Natural killer cell treated with Interleukin-12 subunit alpha and Interleukin-12 subunit beta and Interleukin-15 and Interleukin-18, amount 100 ng/mL, for 72 hours (primary cell): Measurements from ENCODE around the gene TLK2. TPM values are rescaled to one million over a fixed set of nuclear protein-coding genes. Genes with fewer than 3 reads are reported as not detected.
A peak's percentile ranks its signal among the peaks of the same experiment; 100 is the strongest.
"Not testable (repeated sequence)": the region's sequence is repeated elsewhere in the genome, so short reads cannot be mapped to it uniquely, and the experiment has no call there.

Experiments used
- ATAC-seq, 2 donors: fragments of 150-1000 bp; cut with Tn5 transposase in 1 of 2; sonication (Bioruptor Pico), chemical (Tn5 transposase) in 1 of 2; 2 replicates each; pipeline ENCODE4 v1.10.0; 2021
- DNase-seq: peaks from one replicate; pipeline ENCODE4 v3.0.0; 2022; ENCODE audit warnings: low spot score
- H3K27ac Mint-ChIP-seq, 2 donors: 1 replicate in 1 of 2; 2 replicates in 1 of 2; pipeline ENCODE4 v1.8.0; 2022; ENCODE audit warnings: mixed read lengths in 2 of 2, mild to moderate bottlenecking in 1 of 2, moderate library complexity in 1 of 2
- H3K27me3 Mint-ChIP-seq, 2 donors: 1 replicate in 1 of 2; 2 replicates in 1 of 2; pipeline ENCODE4 v1.8.0; 2022; ENCODE audit warnings: mixed read lengths in 2 of 2
- H3K36me3 Mint-ChIP-seq: one replicate; pipeline ENCODE4 v1.8.0; 2022; ENCODE audit warnings: mixed read lengths
- H3K4me1 Mint-ChIP-seq, 2 donors: 1 replicate in 1 of 2; 2 replicates in 1 of 2; pipeline ENCODE4 v1.8.0; 2022; ENCODE audit warnings: low read depth in 2 of 2, mixed read lengths in 2 of 2, mild to moderate bottlenecking in 1 of 2
- H3K4me3 Mint-ChIP-seq: one replicate; pipeline ENCODE4 v1.8.0; 2022; ENCODE audit warnings: mixed read lengths
- H3K9me3 Mint-ChIP-seq: 2 replicates; pipeline ENCODE4 v1.8.0; 2022; ENCODE audit warnings: mixed read lengths
- total RNA-seq, 2 donors: library from RNA; stranded (reverse); gene quantifications; one replicate each; pipeline ENCODE4 v1.2.3, GENCODE V29; 2022

TLK2 gene
- total RNA-seq, 2 donors from 2014 or later, result 51.4 to 58.7 TPM

DNA sequence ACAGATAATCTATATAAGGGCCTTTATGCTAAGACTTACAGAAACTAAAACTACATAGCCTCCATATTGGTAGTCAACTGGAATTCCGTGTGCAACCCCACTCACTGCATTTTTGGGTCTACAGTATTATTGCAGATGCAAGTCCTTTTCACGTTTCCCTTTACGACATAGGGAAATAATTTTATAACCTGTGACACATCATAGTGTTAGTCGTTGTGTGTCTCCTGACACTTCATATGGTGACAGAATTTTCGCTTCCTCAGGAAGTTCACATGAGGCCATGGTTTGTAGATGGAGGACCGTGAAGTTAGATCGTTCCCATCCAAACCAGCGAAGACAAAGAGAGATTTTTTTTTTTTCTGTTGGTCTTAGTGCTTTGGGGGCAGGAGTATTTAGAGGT, 133.1 kb downstream of the TLK2 start:
- peak overlapping the region; percentile 57 for H3K4me3 Mint-ChIP-seq
- H3K27ac Mint-ChIP-seq, result peak overlapping the region in 1 of 2 donors; percentile 12

DNA sequence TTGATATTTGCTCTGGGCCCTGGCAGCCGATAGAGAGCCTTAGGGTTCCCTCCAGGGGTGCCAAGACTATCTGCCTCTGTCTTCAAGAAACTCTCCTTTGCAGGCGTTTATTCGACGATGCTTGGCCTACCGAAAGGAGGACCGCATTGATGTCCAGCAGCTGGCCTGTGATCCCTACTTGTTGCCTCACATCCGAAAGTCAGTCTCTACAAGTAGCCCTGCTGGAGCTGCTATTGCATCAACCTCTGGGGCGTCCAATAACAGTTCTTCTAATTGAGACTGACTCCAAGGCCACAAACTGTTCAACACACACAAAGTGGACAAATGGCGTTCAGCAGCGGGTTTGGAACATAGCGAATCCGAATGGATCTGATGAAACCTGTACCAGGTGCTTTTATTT, 133.7 kb downstream of the TLK2 start:
- H3K36me3 Mint-ChIP-seq, result peaks cover 25% of the 10 kb centered on the region
- not testable (repeated sequence) for H3K27me3 Mint-ChIP-seq, H3K9me3 Mint-ChIP-seq, ATAC-seq, DNase-seq
- H3K4me3 Mint-ChIP-seq, result peak overlapping the region; percentile 57
- peak overlapping the region in 1 of 2 donors; percentile 12 for H3K27ac Mint-ChIP-seq
- peaks cover 14 to 17% of the 10 kb centered on the region in 2 donors for H3K4me1 Mint-ChIP-seq

More for the DNA sequence above, 133.1 kb downstream of the TLK2 start:
- Mint-ChIP-seq H3K9me3 (no peaks in the 10 kb centered on the region), H3K36me3 (peaks cover 26% of the 10 kb centered on the region), H3K27me3 (no peaks in the 10 kb centered on the region), H3K4me1 (peaks cover 14 to 17% of the 10 kb centered on the region in 2 donors)
- ATAC-seq, result peak in 1 of 2 donors; percentile 67
- DNase-seq, result no peak

DNA sequence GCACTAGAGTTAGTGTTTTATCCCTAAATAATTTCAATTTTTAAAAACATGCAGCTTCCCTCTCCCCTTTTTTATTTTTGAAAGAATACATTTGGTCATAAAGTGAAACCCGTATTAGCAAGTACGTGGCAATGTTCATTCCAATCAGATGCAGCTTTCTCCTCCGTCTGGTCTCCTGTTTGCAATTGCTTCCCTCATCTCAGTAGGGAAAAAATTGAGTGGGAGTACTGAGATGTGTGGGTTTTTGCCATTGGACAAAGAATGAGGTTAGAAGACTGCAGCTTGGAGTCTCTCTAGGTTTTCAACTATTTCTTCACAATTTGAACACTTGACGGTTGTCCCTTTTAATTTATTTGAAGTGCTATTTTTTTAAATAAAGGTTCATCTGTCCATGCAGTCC, 134.5 kb downstream of the TLK2 start:
- H3K27ac Mint-ChIP-seq, H3K9me3 Mint-ChIP-seq, H3K27me3 Mint-ChIP-seq, DNase-seq, ATAC-seq, H3K4me3 Mint-ChIP-seq: not testable (repeated sequence)
- peaks cover 14 to 17% of the 10 kb centered on the region in 2 donors for H3K4me1 Mint-ChIP-seq
- peaks cover 17% of the 10 kb centered on the region for H3K36me3 Mint-ChIP-seq

DNA sequence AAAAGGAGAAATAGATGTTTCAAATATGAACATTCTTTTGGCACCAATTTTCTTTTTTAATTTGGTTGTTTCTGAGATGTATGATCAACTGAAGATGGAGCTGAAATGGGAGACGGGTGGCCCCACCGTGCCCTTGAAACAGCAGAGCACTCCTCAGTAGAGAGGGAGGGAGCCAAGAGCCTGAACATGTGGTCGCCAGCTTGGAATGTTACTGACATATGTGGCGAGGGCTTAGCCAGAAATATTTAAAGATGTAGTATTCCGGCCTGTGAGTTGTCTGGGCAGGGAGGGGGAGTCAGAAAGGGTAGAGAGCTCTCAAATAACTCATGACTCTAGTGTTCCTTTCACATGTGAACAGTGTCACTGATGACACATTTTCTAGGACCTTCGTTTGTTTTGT, 135.5 kb downstream of the TLK2 start:
- no peak for DNase-seq
- peaks cover 17% of the 10 kb centered on the region for H3K36me3 Mint-ChIP-seq
- peaks cover 17 to 18% of the 10 kb centered on the region in 2 donors for H3K4me1 Mint-ChIP-seq
- H3K9me3 Mint-ChIP-seq, result no peaks in the 10 kb centered on the region
- H3K27me3 Mint-ChIP-seq, result no peaks in the 10 kb centered on the region
- no peak overlapping the region for H3K27ac Mint-ChIP-seq
- no peak overlapping the region for H3K4me3 Mint-ChIP-seq
- ATAC-seq, result no peak

DNA sequence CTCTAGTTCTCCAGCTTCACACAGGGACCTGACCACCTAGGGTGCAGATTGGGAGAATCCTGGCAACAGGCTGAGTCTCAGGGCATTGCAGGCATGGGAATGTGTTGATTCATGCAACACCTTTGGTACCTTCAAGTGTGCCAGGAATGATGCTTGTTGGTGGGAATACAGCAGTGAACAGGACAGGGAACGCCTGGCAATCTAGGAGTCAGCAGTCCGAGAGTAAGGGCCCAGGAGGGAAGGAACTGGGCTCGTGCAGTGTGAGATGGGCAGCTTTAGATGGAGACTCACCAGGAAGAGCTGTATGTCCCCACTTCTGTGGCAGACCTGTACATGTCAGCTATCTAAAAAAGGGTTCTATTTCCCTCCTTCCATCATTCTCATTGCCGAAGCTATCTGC, 136.9 kb downstream of the TLK2 start:
- Mint-ChIP-seq H3K9me3 (no peaks in the 10 kb centered on the region), H3K36me3 (peaks cover 11% of the 10 kb centered on the region)

DNA sequence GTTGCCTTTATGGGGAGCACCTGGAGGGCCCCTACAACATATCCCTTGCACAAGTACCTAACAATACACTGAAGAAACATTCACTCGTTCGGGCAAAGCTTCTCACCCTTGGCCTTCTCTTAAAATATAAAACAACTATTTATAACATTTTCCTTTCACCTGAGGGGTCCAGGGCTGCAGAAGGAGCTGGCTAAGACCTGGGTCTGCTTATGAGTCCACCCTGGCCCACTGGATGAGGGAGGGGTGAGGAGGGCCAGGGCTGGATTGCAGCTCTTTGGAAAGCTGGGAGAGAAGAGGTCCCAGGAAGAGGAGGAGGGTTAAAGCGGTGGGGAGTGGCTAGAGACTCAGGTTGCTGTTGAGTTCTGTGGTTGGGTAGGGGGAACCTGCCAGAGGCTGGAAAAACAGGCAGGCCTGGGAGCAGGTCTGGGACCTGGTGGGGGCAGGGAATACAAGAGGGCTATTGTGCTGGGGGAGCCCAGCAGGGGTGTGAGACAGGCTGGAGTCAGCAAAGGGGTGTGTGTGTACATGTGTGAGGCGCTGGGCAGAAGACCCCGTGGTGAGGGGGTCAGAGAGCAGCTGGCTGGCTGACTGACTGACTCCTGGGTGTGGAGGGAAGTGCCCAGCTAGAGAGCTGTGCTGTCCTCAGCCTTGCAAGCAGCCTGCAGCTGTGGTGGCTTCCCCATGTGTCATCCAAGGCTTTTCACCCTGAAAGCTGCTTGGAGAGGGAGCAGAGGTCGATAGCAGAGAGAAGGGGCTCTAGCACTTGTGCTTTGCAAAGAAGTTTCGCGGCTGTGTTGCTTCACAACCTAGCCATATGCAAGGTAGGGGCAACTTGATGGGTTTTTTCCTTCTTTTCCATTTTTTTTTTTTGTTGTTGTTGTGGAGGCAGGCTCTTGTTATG, 138.6 kb downstream of the TLK2 start:
- no peak overlapping the region for H3K27ac Mint-ChIP-seq
- H3K27me3 Mint-ChIP-seq, result no peaks in the 10 kb centered on the region
- H3K9me3 Mint-ChIP-seq, result no peaks in the 10 kb centered on the region
- peaks cover 9% of the 10 kb centered on the region for H3K36me3 Mint-ChIP-seq
- ATAC-seq (peak in 1 of 2 donors; percentile 7), DNase-seq (no peak)
- H3K4me1 Mint-ChIP-seq, result peaks cover 2 to 6% of the 10 kb centered on the region in 2 donors
- no peak overlapping the region for H3K4me3 Mint-ChIP-seq

More for the DNA sequence above, 136.9 kb downstream of the TLK2 start:
- H3K27me3 Mint-ChIP-seq, result no peaks in the 10 kb centered on the region
- DNase-seq, result no peak
- H3K4me3 Mint-ChIP-seq, result no peak overlapping the region
- no peak for ATAC-seq
- peaks cover 12 to 14% of the 10 kb centered on the region in 2 donors for H3K4me1 Mint-ChIP-seq
- no peak overlapping the region for H3K27ac Mint-ChIP-seq

DNA sequence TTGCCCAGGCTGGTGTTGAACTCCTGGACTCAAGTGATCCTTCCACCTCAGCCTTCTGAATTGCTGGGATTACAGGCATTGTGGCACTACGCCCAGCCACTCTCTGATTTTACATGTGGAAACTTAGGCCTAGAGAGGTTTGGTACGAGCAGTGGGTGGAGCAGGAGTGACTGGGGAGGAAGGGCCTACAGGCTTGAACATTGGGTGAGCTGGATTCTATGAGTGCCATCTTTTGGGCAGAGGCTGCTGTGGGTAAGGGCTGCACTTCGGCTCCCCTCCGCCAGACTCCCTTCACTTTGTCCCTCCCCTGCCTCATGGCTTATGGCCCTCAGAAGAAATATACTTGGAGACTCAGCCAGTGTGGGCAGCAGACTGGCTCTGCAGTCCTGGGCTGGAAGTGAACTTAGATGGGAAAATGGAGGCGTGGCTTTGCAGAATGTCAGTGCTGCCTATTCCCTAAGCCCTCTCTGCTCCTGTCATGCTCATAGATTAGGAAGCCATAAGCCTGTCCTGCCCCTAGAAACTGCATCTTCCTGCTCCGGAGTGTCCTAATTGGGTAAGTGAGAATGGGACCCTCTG, 139.4 kb downstream of the TLK2 start:
- Mint-ChIP-seq H3K9me3 (no peaks in the 10 kb centered on the region), H3K36me3 (peaks cover 9% of the 10 kb centered on the region), H3K4me3 (no peak overlapping the region), H3K27ac (no peak overlapping the region), H3K27me3 (no peaks in the 10 kb centered on the region), H3K4me1 (peaks cover 0 to 5% of the 10 kb centered on the region in 2 donors)
- no peak for DNase-seq
- ATAC-seq, result no peak

DNA sequence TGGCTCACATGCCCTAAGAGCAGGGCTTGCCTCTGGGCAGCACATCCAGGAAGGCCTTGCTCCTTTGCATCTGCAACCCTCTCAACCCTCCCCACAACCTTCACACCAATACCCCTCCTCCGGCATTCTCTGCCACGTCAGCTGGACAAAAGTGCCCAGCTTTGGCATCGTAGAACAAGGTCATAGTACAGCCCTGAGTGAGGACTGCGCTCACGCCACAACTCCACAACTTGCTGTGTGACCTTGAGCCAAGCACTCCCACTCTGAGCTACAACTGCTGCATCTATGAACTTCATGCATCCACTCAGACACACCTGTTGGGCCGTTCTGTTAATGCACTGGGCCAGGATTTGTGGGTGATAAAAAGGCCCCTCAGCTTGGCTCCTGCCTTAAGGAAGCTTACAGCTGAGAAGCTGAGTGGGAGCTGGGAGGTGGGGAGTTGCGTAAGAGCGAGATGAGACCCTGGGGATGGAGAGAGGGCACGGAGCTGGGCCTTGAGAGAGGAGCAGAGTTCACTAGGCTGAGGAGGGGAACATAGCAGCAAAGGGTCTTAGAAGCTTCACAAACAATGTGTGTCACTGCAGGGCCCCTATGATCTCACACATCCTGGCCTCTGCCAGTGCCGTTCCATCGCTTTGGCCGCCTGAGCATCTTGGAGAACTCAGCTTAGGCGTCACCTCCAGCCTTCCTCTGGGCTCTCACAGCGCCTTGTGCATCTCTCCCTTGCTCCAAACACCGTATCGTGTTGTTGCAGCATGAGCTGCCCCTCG, 140.2 kb downstream of the TLK2 start:
- no peak overlapping the region for H3K4me3 Mint-ChIP-seq
- no peaks in the 10 kb centered on the region for H3K27me3 Mint-ChIP-seq
- no peak for DNase-seq
- ATAC-seq, result no peak
- peaks cover 0 to 5% of the 10 kb centered on the region in 2 donors for H3K4me1 Mint-ChIP-seq
- peaks cover 9% of the 10 kb centered on the region for H3K36me3 Mint-ChIP-seq
- no peaks in the 10 kb centered on the region for H3K9me3 Mint-ChIP-seq
- no peak overlapping the region for H3K27ac Mint-ChIP-seq

DNA sequence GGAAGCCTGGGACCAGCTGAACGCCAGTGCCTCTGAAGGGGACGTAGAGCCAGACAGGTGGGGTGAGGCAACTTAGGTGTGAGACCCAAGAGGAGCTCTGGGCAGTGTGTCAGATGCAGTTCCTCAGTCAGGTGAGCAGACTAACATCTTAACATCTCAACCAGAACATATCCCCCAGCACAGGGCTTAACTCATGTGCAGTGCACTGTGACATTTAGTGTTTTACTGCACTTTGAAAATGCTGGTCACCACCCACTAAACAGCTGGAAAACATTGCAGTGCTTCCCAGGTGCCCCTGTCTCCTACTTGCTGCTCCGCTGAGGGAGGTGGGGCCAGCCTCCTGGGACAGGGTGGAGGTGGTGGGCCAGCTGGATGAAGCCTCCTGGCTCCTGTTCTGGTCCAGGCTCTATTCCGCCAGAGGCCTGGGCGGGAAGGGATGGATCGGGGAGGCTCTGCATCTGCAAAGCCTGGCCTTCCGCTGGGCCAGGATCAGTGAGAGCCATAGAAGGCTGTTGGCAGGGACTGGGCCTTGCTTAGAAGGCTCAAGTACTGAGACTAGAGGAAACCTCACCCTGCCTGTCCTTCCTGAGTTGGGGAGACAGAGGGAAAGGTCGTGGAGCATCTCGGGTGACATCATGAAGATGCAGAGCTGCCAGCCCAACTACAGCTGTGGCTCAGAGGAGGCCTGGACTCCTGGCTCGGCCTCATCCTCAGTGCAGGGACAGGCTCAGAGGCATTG, 141.0 kb downstream of the TLK2 start:
- no peaks in the 10 kb centered on the region for H3K27me3 Mint-ChIP-seq
- H3K4me3 Mint-ChIP-seq, result no peak overlapping the region
- peaks cover 0 to 5% of the 10 kb centered on the region in 2 donors for H3K4me1 Mint-ChIP-seq
- peaks cover 5% of the 10 kb centered on the region for H3K36me3 Mint-ChIP-seq
- DNase-seq (no peak), ATAC-seq (no peak)
- H3K27ac Mint-ChIP-seq, result no peak overlapping the region
- no peaks in the 10 kb centered on the region for H3K9me3 Mint-ChIP-seq

DNA sequence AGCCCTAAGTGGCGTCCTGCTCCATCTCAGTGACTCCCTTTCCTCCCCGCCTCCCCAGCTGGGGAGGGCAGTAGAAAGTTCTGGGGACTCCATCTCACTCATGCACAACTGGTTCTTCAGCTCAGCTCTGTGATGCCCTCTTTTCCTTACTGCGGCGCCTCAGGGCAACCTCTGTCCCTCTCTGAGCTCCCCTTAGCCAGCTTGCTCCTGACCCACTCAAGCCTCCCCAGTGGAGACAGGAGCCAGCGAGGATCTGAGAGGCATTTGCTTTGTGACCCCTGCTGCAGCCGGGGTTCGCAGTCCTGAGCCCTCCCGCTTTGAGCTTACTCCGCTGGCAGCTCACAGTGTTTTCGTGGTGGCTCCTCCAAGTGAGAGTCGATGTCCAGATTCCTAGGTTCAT, 142.6 kb downstream of the TLK2 start:
- Mint-ChIP-seq H3K36me3 (no peaks in the 10 kb centered on the region), H3K4me3 (no peak overlapping the region), H3K27me3 (peaks cover 0 to 3% of the 10 kb centered on the region in 2 donors), H3K27ac (no peak overlapping the region), H3K4me1 (peaks cover 0 to 11% of the 10 kb centered on the region in 2 donors), H3K9me3 (no peaks in the 10 kb centered on the region)
- DNase-seq (no peak), ATAC-seq (no peak)

DNA sequence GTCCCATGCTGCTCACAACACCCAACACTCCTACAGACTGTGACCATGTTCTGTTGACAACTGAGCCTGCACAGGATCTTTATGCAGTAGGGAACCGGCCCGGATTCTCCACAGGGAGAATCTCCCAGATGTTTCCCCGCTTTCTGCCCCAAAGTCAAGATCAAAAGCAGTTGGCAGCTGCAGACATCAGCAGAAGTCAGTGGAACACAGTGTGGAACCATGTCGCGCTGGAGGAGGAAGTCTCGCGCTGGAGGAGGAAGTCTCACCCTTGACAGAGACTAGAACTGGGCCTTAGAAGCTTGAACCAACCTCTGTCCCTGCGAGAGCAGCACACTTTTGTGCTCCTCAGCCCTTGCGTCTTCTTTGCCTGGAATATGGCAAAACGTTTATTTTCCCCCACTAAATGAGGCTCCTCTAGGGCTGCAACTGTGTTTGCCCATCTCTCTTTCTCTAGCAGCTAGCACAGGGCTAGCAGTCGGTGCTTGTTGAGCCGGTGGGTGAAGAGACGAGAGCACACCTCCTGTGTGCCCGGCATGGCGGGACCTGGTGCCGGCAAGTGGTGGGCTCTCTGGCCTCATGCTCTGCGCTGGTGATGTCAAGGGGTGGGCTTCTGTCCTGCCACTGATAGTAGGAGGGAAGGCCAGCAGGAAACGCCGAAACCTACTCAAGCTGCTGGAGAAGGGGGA, 146.7 kb downstream of the TLK2 start:
- peaks cover 5 to 19% of the 10 kb centered on the region in 2 donors for H3K4me1 Mint-ChIP-seq
- DNase-seq (no peak), ATAC-seq (no peak)
- no peak overlapping the region for H3K27ac Mint-ChIP-seq
- no peak overlapping the region for H3K4me3 Mint-ChIP-seq
- H3K36me3 Mint-ChIP-seq, result no peaks in the 10 kb centered on the region
- peaks cover 14 to 20% of the 10 kb centered on the region in 2 donors for H3K27me3 Mint-ChIP-seq
- no peaks in the 10 kb centered on the region for H3K9me3 Mint-ChIP-seq

DNA sequence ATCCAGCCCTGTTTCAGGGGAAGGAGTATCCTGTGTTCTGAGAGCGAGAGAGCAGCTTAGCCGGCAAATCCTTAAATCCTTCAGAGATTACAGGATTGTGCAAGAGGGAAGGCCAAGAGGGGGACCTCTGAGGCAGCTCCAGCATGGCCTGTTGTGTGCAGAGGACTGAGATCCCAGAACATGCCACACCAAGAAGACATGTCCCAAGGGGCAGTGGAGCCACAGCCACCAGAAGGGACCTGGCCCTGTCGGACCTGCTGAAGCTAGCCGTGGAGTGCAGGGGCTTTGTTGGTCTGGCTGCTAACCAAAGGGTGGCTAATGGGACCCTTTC, 147.2 kb downstream of the TLK2 start:
- ATAC-seq (no peak), DNase-seq (no peak)
- peaks cover 16 to 22% of the 10 kb centered on the region in 2 donors for H3K27me3 Mint-ChIP-seq
- no peaks in the 10 kb centered on the region for H3K36me3 Mint-ChIP-seq
- no peak overlapping the region for H3K27ac Mint-ChIP-seq
- peaks cover 5 to 19% of the 10 kb centered on the region in 2 donors for H3K4me1 Mint-ChIP-seq
- peak overlapping the region; percentile 38 for H3K4me3 Mint-ChIP-seq
- H3K9me3 Mint-ChIP-seq, result no peaks in the 10 kb centered on the region

DNA sequence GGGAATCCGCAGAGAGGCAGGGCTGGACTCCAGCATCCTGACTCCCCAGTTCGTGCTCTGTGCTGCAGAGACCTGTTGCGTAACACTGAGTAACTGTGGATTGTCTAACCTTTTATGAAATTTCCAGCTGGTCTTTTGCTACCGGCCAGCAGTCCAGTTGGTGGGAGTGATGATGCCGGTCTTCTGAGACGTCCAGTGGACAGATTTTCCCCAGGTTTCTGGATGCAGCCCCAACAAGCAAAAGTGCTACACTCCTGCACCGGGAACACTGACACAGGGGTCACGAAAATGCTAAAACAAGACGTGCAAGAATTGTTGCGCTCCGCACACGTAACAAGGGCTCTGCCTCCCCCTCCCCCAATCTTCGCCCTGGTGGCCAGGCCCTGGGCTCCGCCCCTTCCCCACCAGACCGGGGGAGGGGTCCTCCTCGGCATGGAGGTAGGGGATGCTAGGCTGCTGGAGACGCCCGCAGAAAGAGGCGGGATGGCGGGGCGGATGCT, 148.1 kb downstream of the TLK2 start:
- no peak for DNase-seq
- Mint-ChIP-seq H3K36me3 (no peaks in the 10 kb centered on the region), H3K4me1 (peaks cover 5 to 19% of the 10 kb centered on the region in 2 donors), H3K27me3 (peaks cover 16 to 23% of the 10 kb centered on the region in 2 donors), H3K27ac (no peak overlapping the region), H3K4me3 (peak overlapping the region; percentile 38), H3K9me3 (no peaks in the 10 kb centered on the region)
- ATAC-seq, result no peak
